ENCODE data around the gene LENG1.
A peak's percentile ranks its signal among the peaks of the same experiment; 100 is the strongest.
"Not testable (repeated sequence)": the region's sequence is repeated elsewhere in the genome, so short reads cannot be mapped to it uniquely, and the experiment has no call there.

The LENG1 gene

DNA sequence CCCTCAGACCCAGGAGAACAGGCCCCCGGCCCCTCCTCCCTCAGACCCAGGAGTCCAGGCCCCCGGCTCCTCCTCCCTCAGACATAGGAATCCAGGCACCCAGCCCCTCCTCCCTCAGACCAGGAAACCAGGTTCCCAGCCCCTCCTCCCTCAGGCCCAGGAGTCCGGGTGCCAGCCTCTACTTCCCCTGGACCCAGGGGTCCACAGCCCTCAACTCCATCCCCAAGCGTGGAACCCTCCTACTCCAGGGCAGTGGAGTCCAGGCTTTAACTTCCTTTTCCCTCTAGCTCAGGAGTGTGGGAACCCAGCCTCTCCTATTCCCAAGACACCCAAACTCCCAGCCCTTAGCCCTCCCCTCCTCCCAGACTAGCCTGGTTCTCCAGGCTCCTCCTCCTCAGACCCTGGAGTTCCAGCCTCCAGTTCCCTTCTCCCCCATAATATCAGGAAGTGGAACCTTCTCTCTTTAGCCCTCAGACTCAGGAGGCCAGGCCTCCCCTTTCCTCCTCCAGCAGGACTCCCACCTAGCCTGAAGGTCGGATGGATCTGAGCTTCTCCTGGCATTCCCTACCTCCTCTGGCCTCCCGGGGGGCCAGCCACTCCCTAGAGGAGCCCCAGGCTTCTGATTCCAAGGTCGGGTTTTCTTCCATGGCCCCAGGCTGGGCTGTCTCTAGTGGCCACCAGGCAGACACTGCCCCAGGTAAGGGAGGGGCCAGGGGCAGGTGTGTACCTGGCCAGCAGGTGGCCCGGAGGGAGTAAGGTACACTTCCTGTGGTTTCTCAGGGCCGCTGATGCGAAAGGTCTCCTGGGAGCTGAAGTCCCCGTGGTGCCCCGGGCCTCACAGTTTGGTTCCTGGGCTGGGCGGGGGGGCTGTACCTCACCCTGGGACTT lies 13.2 kb upstream of the LENG1 start, which contains the start of gene TMC4:
Gene TMC4 (minus strand): TSS at position 690 of the 888 bp plus-strand sequence. CDS start 43 bp downstream, at position 647.
- peak in 1 of 2 donors; percentile 63 for DNase-seq (ENCODE audit: low read depth in 2 of 2)
- H3K4me3 ChIP-seq (replicated peaks in 1 of 2; ENCODE audit: low read depth in 2 of 2, low read length in 2 of 2), result no peak within 1 kb of the TSS
- TF ChIP-seq, protein P1, sequence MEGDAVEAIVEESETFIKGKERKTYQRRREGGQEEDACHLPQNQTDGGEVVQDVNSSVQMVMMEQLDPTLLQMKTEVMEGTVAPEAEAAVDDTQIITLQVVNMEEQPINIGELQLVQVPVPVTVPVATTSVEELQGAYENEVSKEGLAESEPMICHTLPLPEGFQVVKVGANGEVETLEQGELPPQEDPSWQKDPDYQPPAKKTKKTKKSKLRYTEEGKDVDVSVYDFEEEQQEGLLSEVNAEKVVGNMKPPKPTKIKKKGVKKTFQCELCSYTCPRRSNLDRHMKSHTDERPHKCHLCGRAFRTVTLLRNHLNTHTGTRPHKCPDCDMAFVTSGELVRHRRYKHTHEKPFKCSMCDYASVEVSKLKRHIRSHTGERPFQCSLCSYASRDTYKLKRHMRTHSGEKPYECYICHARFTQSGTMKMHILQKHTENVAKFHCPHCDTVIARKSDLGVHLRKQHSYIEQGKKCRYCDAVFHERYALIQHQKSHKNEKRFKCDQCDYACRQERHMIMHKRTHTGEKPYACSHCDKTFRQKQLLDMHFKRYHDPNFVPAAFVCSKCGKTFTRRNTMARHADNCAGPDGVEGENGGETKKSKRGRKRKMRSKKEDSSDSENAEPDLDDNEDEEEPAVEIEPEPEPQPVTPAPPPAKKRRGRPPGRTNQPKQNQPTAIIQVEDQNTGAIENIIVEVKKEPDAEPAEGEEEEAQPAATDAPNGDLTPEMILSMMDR (IDR thresholded peaks at IDR 0.05; ENCODE audit: low read depth, low read length), result no peak

DNA sequence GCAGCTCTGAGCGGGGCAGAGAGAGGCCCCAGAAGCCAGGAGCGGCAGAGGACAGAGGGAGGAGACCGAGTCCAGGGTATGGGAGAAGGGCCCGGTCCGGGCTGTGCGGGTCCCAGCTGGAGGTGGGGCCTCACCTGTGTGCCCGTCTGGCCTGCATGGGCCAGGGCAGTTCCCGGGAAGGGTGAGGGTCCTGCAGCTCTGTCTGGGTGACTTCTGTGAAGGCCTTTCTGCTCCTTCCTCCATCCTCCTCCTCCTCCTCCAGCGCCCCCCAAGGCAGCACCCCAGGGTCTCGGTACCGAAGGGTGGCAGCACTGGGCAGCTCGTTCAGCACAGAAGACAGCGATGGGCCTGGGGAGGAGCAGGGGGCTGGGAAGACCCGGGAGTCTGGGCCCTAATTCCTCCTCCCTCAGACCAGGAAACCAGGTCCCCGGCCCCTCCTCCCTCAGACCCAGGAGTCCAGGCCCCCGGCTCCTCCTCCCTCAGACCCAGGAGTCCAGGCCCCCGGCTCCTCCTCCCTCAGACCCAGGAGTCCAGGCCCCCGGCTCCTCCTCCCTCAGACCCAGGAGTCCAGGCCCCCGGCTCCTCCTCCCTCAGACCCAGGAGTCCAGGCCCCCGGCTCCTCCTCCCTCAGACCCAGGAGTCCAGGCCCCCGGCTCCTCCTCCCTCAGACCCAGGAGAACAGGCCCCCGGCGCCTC lies 12.4 kb upstream of the LENG1 start:
- H3K4me3 ChIP-seq (replicated peaks in 1 of 2; ENCODE audit: low read depth in 2 of 2, low read length in 2 of 2); DNase-seq (ENCODE audit: low read depth in 2 of 2): not testable (repeated sequence)

GRCh38 chr19:54169149-54169740 lies 9.7 kb upstream of the LENG1 start:
- H3K4me3 ChIP-seq (replicated peaks in 1 of 2; ENCODE audit: low read depth in 2 of 2, low read length in 2 of 2), result no peak overlapping the region
- DNase-seq (ENCODE audit: low read depth in 2 of 2), result no peak
- TF ChIP-seq, protein P1 (IDR thresholded peaks at IDR 0.05; ENCODE audit: low read depth, low read length), result no peak

- DNase-seq (ENCODE audit: low read depth in 2 of 2), result peak; percentile 90
- no peak overlapping the region for H3K4me3 ChIP-seq (replicated peaks in 1 of 2; ENCODE audit: low read depth in 2 of 2, low read length in 2 of 2)
- TF ChIP-seq, protein P1 (IDR thresholded peaks at IDR 0.05; ENCODE audit: low read depth, low read length), result peak; percentile 92
These were observed 8.8 kb upstream of the LENG1 start for GRCh38 chr19:54168174-54168917.

DNA sequence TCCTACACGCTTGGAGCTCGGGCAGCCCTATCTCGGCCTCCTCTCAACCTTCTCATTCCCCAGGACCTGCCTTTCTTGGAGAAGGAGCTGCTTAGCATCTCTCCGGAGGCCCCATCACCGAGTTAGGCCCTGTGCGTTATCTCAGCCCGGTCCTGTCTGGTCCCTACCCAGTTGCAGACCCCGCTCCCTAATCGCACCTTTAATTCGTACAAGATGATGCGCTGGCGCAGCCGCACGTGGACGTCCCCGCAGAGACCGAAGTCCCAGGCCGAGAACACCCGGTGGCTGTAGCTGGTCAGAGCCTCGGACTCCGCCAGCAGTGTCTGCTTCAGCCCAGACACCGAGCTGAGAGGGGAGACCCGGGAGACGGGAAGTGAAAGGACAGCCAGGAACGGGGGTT lies 5.7 kb upstream of the LENG1 start:
- no peak overlapping the region for H3K4me3 ChIP-seq (replicated peaks in 1 of 2; ENCODE audit: low read depth in 2 of 2, low read length in 2 of 2)
- no peak for DNase-seq (ENCODE audit: low read depth in 2 of 2)
- TF ChIP-seq, protein P1 (IDR thresholded peaks at IDR 0.05; ENCODE audit: low read depth, low read length), result no peak

DNA sequence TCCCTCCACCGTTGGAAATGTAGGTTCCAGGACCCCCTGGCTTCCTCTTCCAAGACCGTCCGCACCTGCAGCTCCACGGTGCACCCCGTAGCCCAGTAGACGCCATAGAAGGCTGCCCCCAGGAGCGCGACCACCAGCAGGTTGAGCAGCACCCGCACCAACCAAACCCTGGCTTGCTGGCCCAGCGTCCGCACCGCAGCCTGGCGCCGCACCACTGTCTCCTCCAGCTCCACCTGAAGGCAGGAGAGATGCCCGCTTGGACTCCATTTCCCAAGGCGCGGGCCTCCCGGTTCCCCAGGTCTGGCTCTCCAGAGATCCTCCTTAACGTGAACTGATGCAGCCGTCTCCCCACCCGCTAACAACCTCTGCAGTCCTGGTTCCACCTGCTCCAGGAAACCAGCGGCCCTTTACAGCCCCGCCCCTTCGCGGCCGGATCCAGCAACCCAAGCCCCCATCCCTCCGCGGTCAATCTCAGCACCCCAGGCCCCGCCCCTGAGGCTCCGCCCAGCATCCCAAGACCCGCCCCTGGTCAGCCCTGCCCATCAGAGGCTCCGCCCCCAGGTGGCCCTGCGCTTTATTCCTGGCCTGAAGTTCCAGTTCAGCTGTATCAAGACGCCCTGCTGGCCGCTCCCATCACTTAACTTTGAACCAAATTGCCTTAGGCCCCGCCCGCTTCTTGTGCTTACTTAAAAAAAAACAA lies 5.0 kb upstream of the LENG1 start:
- TF ChIP-seq, protein P1 (IDR thresholded peaks at IDR 0.05; ENCODE audit: low read depth, low read length), result no peak
- H3K4me3 ChIP-seq (replicated peaks in 1 of 2; ENCODE audit: low read depth in 2 of 2, low read length in 2 of 2), result peak overlapping the region; percentile 17 to 24
- peak; percentile 61 to 64 for DNase-seq (ENCODE audit: low read depth in 2 of 2)
